ACC112 (cell line): ENCODE data around the gene TRAPPC12.
A peak's percentile ranks its signal among the peaks of the same experiment; 100 is the strongest.
"Not testable (repeated sequence)": the region's sequence is repeated elsewhere in the genome, so short reads cannot be mapped to it uniquely, and the experiment has no call there.

Experiments
- H2AFZ ChIP-seq: fragments of 200-600 bp; sonication (generic); one replicate; pipeline ENCODE4 v1.6.0; 2017; ENCODE audit warnings: antibody characterized with exemption, low read length; ENCODE audit not compliant: unreplicated experiment
- H3K27ac ChIP-seq: fragments of 200-600 bp; sonication (generic); 2 replicates; pipeline ENCODE4 v1.5.1; 2014; ENCODE audit warnings: low read depth, mild to moderate bottlenecking, antibody characterized with exemption, low read length, moderate library complexity
- H3K27me3 ChIP-seq: fragments of 200-600 bp; sonication (generic); 2 replicates; pipeline ENCODE4 v1.6.1; 2014; ENCODE audit warnings: mild to moderate bottlenecking, antibody characterized with exemption, low read length, moderate library complexity, mixed read lengths; ENCODE audit not compliant: insufficient read depth
- H3K36me3 ChIP-seq: fragments of 200-600 bp; sonication (generic); 2 replicates; pipeline ENCODE4 v1.6.1; 2016; ENCODE audit warnings: mild to moderate bottlenecking, antibody characterized with exemption, low read length, moderate library complexity, mixed read lengths; ENCODE audit not compliant: insufficient read depth
- H3K4me1 ChIP-seq: fragments of 200-600 bp; sonication (generic); one replicate; pipeline ENCODE4 v1.6.1; 2016; ENCODE audit warnings: low read length, mixed read lengths; ENCODE audit not compliant: insufficient read depth, unreplicated experiment, control insufficient read depth
- H3K4me3 ChIP-seq: fragments of 200-600 bp; sonication (generic); 2 replicates; pipeline ENCODE4 v1.5.1; 2014; ENCODE audit warnings: mild to moderate bottlenecking, low read depth, low read length
- H3K79me2 ChIP-seq: fragments of 200-600 bp; sonication (generic); one replicate; pipeline ENCODE4 v1.6.0; 2016; ENCODE audit warnings: low read length; ENCODE audit not compliant: control insufficient read depth, unreplicated experiment, insufficient read depth

Gene TRAPPC12

GRCh38 chr2:3513026-3513810 lies 133.7 kb downstream of the TRAPPC12 start:
- H3K27me3 ChIP-seq: no peaks in the 10 kb centered on the region
- H3K27ac ChIP-seq: no peak overlapping the region
- no peak overlapping the region for H3K4me3 ChIP-seq
- H3K36me3 ChIP-seq: peaks cover 41% of the 10 kb centered on the region
- H3K4me1 ChIP-seq: no peaks in the 10 kb centered on the region
- H2AFZ ChIP-seq: no peak overlapping the region
- peaks cover 20% of the 10 kb centered on the region for H3K79me2 ChIP-seq

- not testable (repeated sequence) for H3K27me3 ChIP-seq, H2AFZ ChIP-seq, H3K27ac ChIP-seq, H3K4me3 ChIP-seq, H3K4me1 ChIP-seq
- Histone ChIP-seq H3K79me2 (peaks cover 19% of the 10 kb centered on the region), H3K36me3 (peaks cover 34% of the 10 kb centered on the region)
Observed at GRCh38 chr2:3515438-3515837, 135.9 kb downstream of the TRAPPC12 start.

GRCh38 chr2:3516831-3517230 lies 137.3 kb downstream of the TRAPPC12 start:
- Histone ChIP-seq H2AFZ (no peak overlapping the region), H3K27ac (no peak overlapping the region), H3K4me3 (no peak overlapping the region), H3K79me2 (peaks cover 24% of the 10 kb centered on the region), H3K36me3 (peaks cover 26% of the 10 kb centered on the region), H3K27me3 (no peaks in the 10 kb centered on the region), H3K4me1 (peaks cover 8% of the 10 kb centered on the region)

GRCh38 chr2:3517948-3518495 lies 138.5 kb downstream of the TRAPPC12 start:
- H2AFZ ChIP-seq: peak overlapping the region; percentile 37
- H3K36me3 ChIP-seq: peaks cover 17% of the 10 kb centered on the region
- H3K27me3 ChIP-seq: no peaks in the 10 kb centered on the region
- H3K79me2 ChIP-seq: peaks cover 24% of the 10 kb centered on the region
- peak overlapping the region; percentile 93 for H3K4me3 ChIP-seq
- H3K4me1 ChIP-seq: peaks cover 9% of the 10 kb centered on the region
- H3K27ac ChIP-seq: peak overlapping the region; percentile 66; the same call in 1 of the 2 replicates

GRCh38 chr2:3518496-3519254 lies 139.2 kb downstream of the TRAPPC12 start:
- H3K4me3 ChIP-seq: peak overlapping the region; percentile 93
- H3K79me2 ChIP-seq: peaks cover 24% of the 10 kb centered on the region
- H2AFZ ChIP-seq: peak overlapping the region; percentile 37
- H3K27ac ChIP-seq: peak overlapping the region; percentile 72
- peaks cover 11% of the 10 kb centered on the region for H3K36me3 ChIP-seq
- H3K27me3 ChIP-seq: no peaks in the 10 kb centered on the region
- H3K4me1 ChIP-seq: peaks cover 16% of the 10 kb centered on the region

- peaks cover 9% of the 10 kb centered on the region for H3K36me3 ChIP-seq
- peaks cover 24% of the 10 kb centered on the region for H3K4me1 ChIP-seq
- H3K27me3 ChIP-seq: no peaks in the 10 kb centered on the region
- H2AFZ ChIP-seq: peak within 1 kb of the TSS; percentile 37
- H3K4me3 ChIP-seq: peak within 1 kb of the TSS; percentile 93
- H3K27ac ChIP-seq: peak within 1 kb of the TSS; percentile 72
- peaks cover 24% of the 10 kb centered on the region for H3K79me2 ChIP-seq
Observed at GRCh38 chr2:3519255-3520205, 140.0 kb downstream of the TRAPPC12 start, which contains the start of gene ADI1. Gene ADI1 (minus strand): TSS chr2:3519531. CDS start chr2:3519487, 44 bp downstream.

- Histone ChIP-seq H3K4me3 (peak overlapping the region; percentile 78), H3K36me3 (peaks cover 9% of the 10 kb centered on the region), H2AFZ (no peak overlapping the region), H3K79me2 (peaks cover 24% of the 10 kb centered on the region), H3K27me3 (no peaks in the 10 kb centered on the region), H3K4me1 (peaks cover 29% of the 10 kb centered on the region), H3K27ac (no peak overlapping the region)
Observed at GRCh38 chr2:3520591-3520990, 141.1 kb downstream of the TRAPPC12 start.

GRCh38 chr2:3522961-3523421 lies 143.5 kb downstream of the TRAPPC12 start:
- H2AFZ ChIP-seq: no peak overlapping the region
- peaks cover 29% of the 10 kb centered on the region for H3K4me1 ChIP-seq
- no peak overlapping the region for H3K27ac ChIP-seq
- no peak overlapping the region for H3K4me3 ChIP-seq
- H3K36me3 ChIP-seq: no peaks in the 10 kb centered on the region
- peaks cover 9% of the 10 kb centered on the region for H3K79me2 ChIP-seq
- no peaks in the 10 kb centered on the region for H3K27me3 ChIP-seq

GRCh38 chr2:3523551-3524041 lies 144.1 kb downstream of the TRAPPC12 start:
- peaks cover 5% of the 10 kb centered on the region for H3K79me2 ChIP-seq
- peaks cover 29% of the 10 kb centered on the region for H3K4me1 ChIP-seq
- H3K27me3 ChIP-seq: no peaks in the 10 kb centered on the region
- peak overlapping the region; percentile 21; the same call in 1 of the 2 replicates for H3K27ac ChIP-seq
- no peaks in the 10 kb centered on the region for H3K36me3 ChIP-seq
- no peak overlapping the region for H3K4me3 ChIP-seq
- peak overlapping the region; percentile 7 for H2AFZ ChIP-seq
